Stimulated activated naive CD4-positive, alpha-beta T cell (primary cell): ENCODE results near the gene PDLIM5.
"Not testable (repeated sequence)": the region's sequence is repeated elsewhere in the genome, so short reads cannot be mapped to it uniquely, and the experiment has no call there.

Source experiments
- DNase-seq, 6 experiments: peaks; one replicate each; lab custom pipeline; 2025; lab: John Stamatoyannopoulos, UW

Gene PDLIM5, protein sequence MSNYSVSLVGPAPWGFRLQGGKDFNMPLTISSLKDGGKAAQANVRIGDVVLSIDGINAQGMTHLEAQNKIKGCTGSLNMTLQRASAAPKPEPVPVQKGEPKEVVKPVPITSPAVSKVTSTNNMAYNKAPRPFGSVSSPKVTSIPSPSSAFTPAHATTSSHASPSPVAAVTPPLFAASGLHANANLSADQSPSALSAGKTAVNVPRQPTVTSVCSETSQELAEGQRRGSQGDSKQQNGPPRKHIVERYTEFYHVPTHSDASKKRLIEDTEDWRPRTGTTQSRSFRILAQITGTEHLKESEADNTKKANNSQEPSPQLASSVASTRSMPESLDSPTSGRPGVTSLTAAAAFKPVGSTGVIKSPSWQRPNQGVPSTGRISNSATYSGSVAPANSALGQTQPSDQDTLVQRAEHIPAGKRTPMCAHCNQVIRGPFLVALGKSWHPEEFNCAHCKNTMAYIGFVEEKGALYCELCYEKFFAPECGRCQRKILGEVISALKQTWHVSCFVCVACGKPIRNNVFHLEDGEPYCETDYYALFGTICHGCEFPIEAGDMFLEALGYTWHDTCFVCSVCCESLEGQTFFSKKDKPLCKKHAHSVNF

GRCh38 chr4:94451695-94452475 lies at the start of gene PDLIM5:
TSS of gene PDLIM5 (plus strand) at chr4:94451942. CDS start at chr4:94455289, 3,347 bp downstream.
- DNase-seq: peak; percentile 83 to 92 (median 88)

DNA sequence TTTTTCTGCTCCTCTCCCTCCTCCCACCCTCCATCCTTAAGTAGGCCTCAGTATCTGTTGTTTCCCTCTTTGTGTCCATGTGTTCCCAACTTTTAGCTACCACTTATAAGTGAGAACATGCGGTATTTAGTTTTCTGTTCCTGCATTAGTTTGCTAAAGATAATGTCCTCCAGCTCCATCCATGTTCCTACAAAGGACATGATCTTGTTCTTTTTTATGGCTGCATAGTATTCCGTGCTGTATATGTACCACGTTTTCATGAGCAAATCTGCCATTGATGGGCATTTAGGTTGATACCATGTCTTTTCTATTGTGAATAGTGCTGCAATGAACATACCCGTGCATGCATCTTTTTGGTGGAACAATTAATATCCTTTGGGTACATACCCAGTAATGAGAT lies 49.3 kb upstream of the PDLIM5 start:
- DNase-seq: not testable (repeated sequence)

- no peak for DNase-seq
These were observed 48.0 kb upstream of the PDLIM5 start for GRCh38 chr4:94403751-94404150.

DNA sequence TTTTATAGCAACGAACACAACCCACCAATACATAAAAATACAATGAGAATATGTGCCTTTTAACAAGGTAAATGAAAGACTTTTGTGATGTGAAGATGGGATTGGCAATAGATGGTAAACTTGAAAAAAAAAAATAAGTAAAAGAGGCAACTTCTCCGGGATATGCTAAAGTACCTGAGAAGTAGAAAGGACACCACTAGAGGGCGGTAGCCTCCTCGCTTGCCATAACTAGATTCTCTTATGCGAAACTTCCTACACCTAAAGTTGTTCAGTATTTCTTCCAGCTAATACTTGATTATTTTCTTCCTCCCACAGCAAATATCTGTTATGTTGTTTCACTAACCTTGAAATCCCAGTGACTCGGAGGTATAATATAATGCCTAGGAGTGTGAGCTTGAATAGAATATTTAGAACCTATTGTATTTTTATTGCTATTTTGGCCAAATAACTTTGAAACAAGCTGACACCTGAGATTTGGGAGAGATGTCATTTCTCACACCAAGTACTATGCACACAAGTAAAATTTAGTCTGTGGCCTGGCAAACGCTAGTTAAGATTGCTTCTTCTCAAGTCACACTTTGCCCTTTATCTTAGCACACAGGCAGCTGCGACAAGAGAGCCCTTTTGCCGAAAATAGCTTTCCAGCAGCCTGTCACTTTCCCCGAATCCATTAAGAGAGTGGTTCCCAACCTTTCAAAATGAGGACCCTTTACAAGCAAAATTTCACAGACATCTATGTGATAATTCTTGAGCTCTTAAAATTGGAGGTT lies 44.9 kb upstream of the PDLIM5 start:
- peak; percentile 13 to 68 (median 35) for DNase-seq

GRCh38 chr4:94407846-94408245 lies 43.9 kb upstream of the PDLIM5 start:
- DNase-seq: no peak

- no peak for DNase-seq
These were observed 43.0 kb upstream of the PDLIM5 start for GRCh38 chr4:94408549-94409374.

- DNase-seq: no peak
These were observed 42.4 kb upstream of the PDLIM5 start for GRCh38 chr4:94409375-94409679.

- DNase-seq: no peak
These were observed 41.8 kb upstream of the PDLIM5 start for GRCh38 chr4:94409962-94410361.

DNA sequence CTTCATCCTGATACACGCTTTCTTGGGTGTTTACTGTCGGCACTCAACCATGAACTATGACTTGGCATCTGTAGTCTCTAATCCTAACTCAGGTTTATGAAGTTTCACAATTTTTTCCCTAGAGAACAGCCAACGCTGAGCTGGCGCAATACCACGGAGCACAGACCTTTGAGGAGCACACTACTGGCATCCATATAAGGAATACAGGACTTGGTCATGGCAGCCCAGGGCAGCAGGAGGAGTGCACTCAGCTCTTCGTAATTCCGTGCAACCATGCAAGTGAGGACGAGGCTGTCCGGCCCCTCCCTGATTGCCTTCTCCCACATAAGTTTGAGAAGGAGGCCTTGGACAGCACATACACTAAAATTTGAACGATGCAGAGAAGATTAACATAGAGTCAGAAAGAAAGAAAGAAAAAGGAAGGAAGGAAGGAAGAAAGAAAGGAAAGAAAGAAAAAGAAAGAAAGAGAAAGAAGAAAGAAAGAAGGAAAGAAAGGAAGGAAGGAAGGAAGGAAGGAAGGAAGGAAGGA lies 41.0 kb upstream of the PDLIM5 start:
- DNase-seq: no peak

DNA sequence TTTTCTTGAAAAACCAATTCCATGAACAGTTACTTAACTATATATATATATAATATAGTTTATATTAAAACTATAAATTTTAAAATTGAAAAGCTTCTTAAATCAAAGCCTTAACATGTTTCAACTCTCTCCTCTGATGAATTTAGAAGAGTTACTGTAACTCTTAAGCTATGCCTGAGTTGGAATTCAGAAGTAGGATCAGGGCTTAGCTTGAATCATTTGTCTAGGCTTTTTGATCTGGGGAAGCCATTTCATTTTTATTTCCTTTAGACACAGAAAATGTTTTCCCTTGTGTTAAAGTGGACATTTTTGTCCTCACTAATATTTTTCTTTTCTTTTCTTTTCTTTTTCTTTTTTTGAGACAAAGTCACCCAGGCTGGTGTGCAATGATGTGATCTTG lies 40.4 kb upstream of the PDLIM5 start:
- no peak for DNase-seq

DNA sequence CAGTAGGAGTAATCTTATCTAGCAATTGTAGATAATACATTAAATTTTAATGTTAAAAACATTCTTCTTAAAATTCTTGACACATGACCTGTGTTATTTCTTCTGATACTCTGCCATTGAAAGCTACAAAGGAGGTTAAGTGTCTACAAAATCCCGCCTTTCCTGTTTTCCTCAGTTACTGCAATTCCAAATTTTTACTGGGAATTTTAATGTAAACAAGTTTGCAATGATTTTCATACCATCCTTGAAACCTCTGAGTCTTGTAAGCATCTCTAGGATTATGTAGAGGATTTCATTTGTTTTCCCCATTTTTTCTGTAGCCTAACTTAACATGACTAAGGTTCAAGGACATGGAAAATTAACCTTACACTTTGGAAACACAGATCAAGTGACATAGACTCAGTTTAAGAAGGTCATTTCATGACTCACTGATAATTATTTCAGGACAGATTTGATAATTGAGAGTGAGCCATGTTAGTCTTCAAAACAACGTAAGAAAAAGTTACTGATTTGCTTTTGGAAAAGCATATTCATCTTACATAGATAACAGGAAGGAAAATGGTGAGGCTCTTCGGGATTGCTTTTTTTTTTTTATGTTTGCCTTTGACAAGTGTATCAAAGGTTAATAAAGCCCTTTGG lies 39.6 kb upstream of the PDLIM5 start:
- DNase-seq: no peak

DNA sequence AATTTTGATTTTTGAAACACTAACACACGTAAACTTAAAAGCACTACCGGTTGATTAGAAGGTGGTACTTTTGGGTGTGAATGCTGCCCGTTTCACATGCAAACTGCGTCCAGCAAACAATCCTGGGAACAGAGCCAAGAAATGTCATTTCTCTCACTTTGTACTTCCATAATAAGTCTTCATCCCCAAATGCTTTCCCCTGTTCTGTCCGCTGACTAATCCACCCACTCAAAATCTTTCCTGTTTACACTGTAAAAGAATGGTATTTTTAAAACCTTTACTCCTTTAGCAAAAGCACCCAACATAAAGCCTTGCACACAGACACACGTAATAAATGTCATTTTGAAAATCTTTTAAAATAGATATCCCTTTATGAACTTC lies 39.1 kb upstream of the PDLIM5 start:
- DNase-seq: no peak

GRCh38 chr4:94413085-94413840 lies 38.5 kb upstream of the PDLIM5 start:
- DNase-seq: no peak

GRCh38 chr4:94414907-94415306 lies 36.8 kb upstream of the PDLIM5 start:
- no peak for DNase-seq

GRCh38 chr4:94415448-94415847 lies 36.3 kb upstream of the PDLIM5 start:
- no peak for DNase-seq

- no peak for DNase-seq
These were observed 35.4 kb upstream of the PDLIM5 start for GRCh38 chr4:94416335-94416734.

- DNase-seq: no peak
These were observed 34.8 kb upstream of the PDLIM5 start for GRCh38 chr4:94416981-94417380.

DNA sequence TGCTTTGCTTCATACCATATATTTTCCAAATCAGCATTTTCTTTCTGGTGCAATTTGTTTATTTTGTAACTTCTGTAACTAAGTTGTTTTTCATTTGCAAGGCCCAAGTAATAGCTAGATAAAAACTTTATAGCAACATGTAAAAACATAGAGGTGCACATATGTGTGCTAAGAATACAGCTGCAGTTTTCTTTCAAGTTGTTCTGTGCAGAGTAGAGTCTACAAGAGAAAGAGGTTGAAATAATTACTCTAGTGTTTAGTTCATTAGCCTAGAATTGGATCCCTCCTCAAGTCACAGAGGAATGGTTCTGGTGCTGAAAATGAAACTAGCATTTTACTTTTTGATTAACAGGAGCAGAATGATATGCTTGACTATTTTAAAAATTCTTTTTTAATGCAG lies 32.2 kb upstream of the PDLIM5 start:
- DNase-seq: no peak

GRCh38 chr4:94419956-94420355 lies 31.8 kb upstream of the PDLIM5 start:
- no peak for DNase-seq

DNA sequence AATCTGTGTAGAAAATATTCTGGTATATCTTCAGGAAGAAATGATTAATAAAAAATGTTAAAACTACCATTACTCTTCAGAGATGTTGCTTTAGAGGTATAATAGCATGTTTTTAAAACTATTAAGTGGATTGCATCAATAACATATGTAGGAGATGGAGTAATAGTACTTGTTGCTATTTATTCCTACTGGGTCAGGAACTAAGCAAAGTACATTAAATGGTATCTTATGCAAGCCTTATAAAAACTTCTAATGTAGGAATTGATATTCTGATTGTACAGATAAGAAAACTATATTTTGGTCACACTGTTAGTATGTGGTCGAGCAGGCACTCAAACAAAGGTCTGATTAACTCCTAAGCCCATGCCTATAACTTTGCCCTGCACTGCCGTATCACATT lies 31.4 kb upstream of the PDLIM5 start:
- no peak for DNase-seq
